Gastrocnemius medialis (tissue), 4 donors: ENCODE data around the gene FHOD3. TPM values are rescaled to one million over a fixed set of nuclear protein-coding genes. Genes with fewer than 3 reads are reported as not detected.

Experiments used
- ATAC-seq, 2 donors: fragments of 150-250 bp; one replicate each; pipeline ENCODE4 v1.9.1; 2016
- DNase-seq, 2 donors: peaks; one replicate each; pipeline ENCODE4 v3.0.0-alpha.2; 2019
- H3K27ac ChIP-seq, 4 donors: fragments of 200-600 bp; sonication (generic); 1 replicate in 1 of 4; 2 replicates in 3 of 4; pipeline ENCODE4 v1.5.1; 2016 to 2018; ENCODE audit warnings: mild to moderate bottlenecking in 2 of 4, moderate library complexity in 1 of 4
- H3K27me3 ChIP-seq, 3 donors: fragments of 200-600 bp; sonication (generic) in 2 of 3; 1 replicate in 1 of 3; 2 replicates in 2 of 3; pipeline versions ENCODE4 v1.5.1 to v1.6.0; 2016 to 2019; ENCODE audit warnings: mild to moderate bottlenecking in 1 of 3, moderate library complexity in 1 of 3
- H3K36me3 ChIP-seq, 2 donors: fragments of 200-600 bp; sonication (generic) in 1 of 2; one replicate each; pipeline ENCODE4 v1.5.1; 2017 to 2018
- H3K4me1 ChIP-seq, 2 donors: fragments of 200-600 bp; sonication (generic) in 1 of 2; one replicate each; pipeline ENCODE4 v1.5.1; 2016 to 2017; ENCODE audit warnings: mild to moderate bottlenecking in 2 of 2
- H3K4me3 ChIP-seq, 4 donors: fragments of 200-600 bp; sonication (generic) in 3 of 4; 1 replicate in 1 of 4; 2 replicates in 3 of 4; pipeline ENCODE4 v1.5.1; 2016 to 2019; ENCODE audit warnings: mild to moderate bottlenecking in 2 of 4
- H3K9me3 ChIP-seq, 3 donors: fragments of 200-600 bp; sonication (generic) in 2 of 3; 1 replicate in 1 of 3; 2 replicates in 2 of 3; pipeline ENCODE4 v1.5.1; 2016 to 2019
- CTCF ChIP-seq, 5 experiments: fragments of 450-650 bp in 3 of 5; fragments of 200-600 bp in 2 of 5; sonication (generic) in 2 of 5; IDR thresholded peaks in 4 of 5; conservative IDR thresholded peaks in 1 of 5; 1 replicate in 4 of 5; 2 replicates in 1 of 5; pipeline ENCODE4 v1.5.1; 2016 to 2019; ENCODE audit warnings: antibody characterized with exemption in 5 of 5, mild to moderate bottlenecking in 3 of 5, moderate library complexity in 3 of 5
- POLR2A ChIP-seq, 2 donors: fragments of 450-650 bp; IDR thresholded peaks; one replicate each; pipeline ENCODE4 v1.6.1; 2017; ENCODE audit warnings: antibody characterized with exemption in 2 of 2, mild to moderate bottlenecking in 2 of 2, moderate library complexity in 2 of 2
- in situ Hi-C, 4 donors: fragments of 200-750 bp; cut with MboI; loops; one replicate each; pipeline versions ENCODE4 v1.15.0 to v1.8.0; 2017; ENCODE audit warnings: low sequenced_read_pairs in 4 of 4
- intact Hi-C: fragments of 100-400 bp; cut with DNase I; formaldehyde crosslinking; loops from one replicate; pipeline ENCODE4 v1.15.1; 2023; ENCODE audit warnings: low total_unique reads
- total RNA-seq, 4 donors: library from RNA; depleted of rRNA; stranded (reverse); fragments of >200 nt; gene quantifications; one replicate each; pipeline versions ENCODE4 v1.1.0 to v1.2.3, GENCODE V29; 2016

Gene FHOD3
- total RNA-seq, 4 donors from 2014 or later = 10.0 to 32.5 (median 17.0) TPM

- DNase-seq = no peak
- H3K27ac ChIP-seq = no peak overlapping the region
Measured at GRCh38 chr18:36667811-36668210, 370.3 kb downstream of the FHOD3 start.

GRCh38 chr18:36668349-36668748, 370.8 kb downstream of the FHOD3 start:
- H3K4me1 ChIP-seq = peaks cover 29 to 33% of the 10 kb centered on the region in 2 donors
- no peaks in the 10 kb centered on the region for H3K36me3 ChIP-seq
- DNase-seq = no peak
- no peak overlapping the region for H3K27ac ChIP-seq
- intact Hi-C loops = loop anchor here (10.0 kb wide), 1 partner anchor 364 kb away; no protein-coding TSS in a partner anchor
- TF ChIP-seq POLR2A (IDR thresholded peaks at IDR 0.05) = no peak
- no peak for TF ChIP-seq CTCF (IDR thresholded peaks at IDR 0.05 in 4 of 5, conservative IDR thresholded peaks at IDR 0.05 in 1 of 5)
- H3K4me3 ChIP-seq = no peak overlapping the region
- no peaks in the 10 kb centered on the region for H3K9me3 ChIP-seq
- in situ Hi-C loops = no loop called here
- ATAC-seq = no peak
- no peaks in the 10 kb centered on the region for H3K27me3 ChIP-seq

More at GRCh38 chr18:36667811-36668210, 370.3 kb downstream of the FHOD3 start:
- Histone ChIP-seq H3K36me3 (no peaks in the 10 kb centered on the region), H3K4me1 (peaks cover 26 to 33% of the 10 kb centered on the region in 2 donors), H3K27me3 (no peaks in the 10 kb centered on the region), H3K4me3 (no peak overlapping the region), H3K9me3 (no peaks in the 10 kb centered on the region)
- ATAC-seq = no peak
- intact Hi-C loops (loop anchor here (10.0 kb wide), 1 partner anchor 363 kb away; no protein-coding TSS in a partner anchor), in situ Hi-C loops (no loop called here)
- TF ChIP-seq CTCF (IDR thresholded peaks at IDR 0.05 in 4 of 5, conservative IDR thresholded peaks at IDR 0.05 in 1 of 5) = no peak
- no peak for TF ChIP-seq POLR2A (IDR thresholded peaks at IDR 0.05)

- Histone ChIP-seq H3K27ac (peak overlapping the region; percentile 66 to 78 (median 72)), H3K9me3 (no peaks in the 10 kb centered on the region), H3K27me3 (no peaks in the 10 kb centered on the region), H3K4me1 (peaks cover 27 to 32% of the 10 kb centered on the region in 2 donors), H3K4me3 (peak overlapping the region; percentile 1 to 35 (median 22)), H3K36me3 (no peaks in the 10 kb centered on the region)
- in situ Hi-C loops (no loop called here), intact Hi-C loops (no loop called here)
- TF ChIP-seq CTCF (IDR thresholded peaks at IDR 0.05 in 4 of 5, conservative IDR thresholded peaks at IDR 0.05 in 1 of 5) = no peak
- TF ChIP-seq POLR2A (IDR thresholded peaks at IDR 0.05) = no peak
- DNase-seq = peak; percentile 59 to 85
- peak; percentile 87 to 89 for ATAC-seq
Measured at GRCh38 chr18:36672437-36673344, 375.2 kb downstream of the FHOD3 start.

- intact Hi-C loops = no loop called here
- Histone ChIP-seq H3K4me3 (no peak overlapping the region), H3K9me3 (no peaks in the 10 kb centered on the region), H3K27me3 (no peaks in the 10 kb centered on the region), H3K4me1 (peaks cover 27 to 32% of the 10 kb centered on the region in 2 donors), H3K36me3 (no peaks in the 10 kb centered on the region), H3K27ac (peak overlapping the region; percentile 66 to 78 (median 72))
- in situ Hi-C loops = no loop called here
- ATAC-seq (peak in 1 of 2 donors; percentile 12), DNase-seq (no peak)
- no peak for TF ChIP-seq CTCF (IDR thresholded peaks at IDR 0.05 in 4 of 5, conservative IDR thresholded peaks at IDR 0.05 in 1 of 5)
- no peak for TF ChIP-seq POLR2A (IDR thresholded peaks at IDR 0.05)
Measured at GRCh38 chr18:36673452-36673851, 375.9 kb downstream of the FHOD3 start.
